HG03378 (cell line): ENCODE data around the gene CA4.

ENCODE experiments used
- ATAC-seq: cut with Tn5 transposase; IDR thresholded peaks from one replicate; pipeline ENCODE4 v1.9.1; 2021; ENCODE audit warnings: mild to moderate bottlenecking, moderate library complexity; ENCODE audit not compliant: unreplicated experiment

CA4 gene

GRCh38 chr17:60154616-60155426 lies 5.0 kb downstream of the CA4 start:
- ATAC-seq, result no peak

- no peak for ATAC-seq
Measured at GRCh38 chr17:60155427-60155814, 5.6 kb downstream of the CA4 start.

GRCh38 chr17:60155815-60156214 lies 6.0 kb downstream of the CA4 start:
- ATAC-seq, result no peak

- ATAC-seq, result no peak
Measured at GRCh38 chr17:60156746-60157145, 7.0 kb downstream of the CA4 start.

- no peak for ATAC-seq
Measured at GRCh38 chr17:60157487-60158040, 7.8 kb downstream of the CA4 start.

GRCh38 chr17:60158751-60159478 lies 9.1 kb downstream of the CA4 start:
- no peak for ATAC-seq

GRCh38 chr17:60159479-60159866 lies 9.7 kb downstream of the CA4 start:
- ATAC-seq, result no peak

GRCh38 chr17:60160829-60161501 lies 11.2 kb downstream of the CA4 start:
- ATAC-seq, result no peak

GRCh38 chr17:60161598-60162330 lies 12.0 kb downstream of the CA4 start:
- no peak for ATAC-seq

- no peak for ATAC-seq
Measured at GRCh38 chr17:60163108-60163784, 13.5 kb downstream of the CA4 start.

GRCh38 chr17:60164164-60164563 lies 14.4 kb downstream of the CA4 start:
- ATAC-seq, result no peak

GRCh38 chr17:60164697-60165096 lies 14.9 kb downstream of the CA4 start:
- no peak for ATAC-seq

GRCh38 chr17:60165223-60165622 lies 15.4 kb downstream of the CA4 start:
- ATAC-seq, result no peak

GRCh38 chr17:60165971-60166370 lies 16.2 kb downstream of the CA4 start:
- no peak for ATAC-seq

GRCh38 chr17:60167065-60167741 lies 17.4 kb downstream of the CA4 start:
- ATAC-seq, result no peak

- ATAC-seq, result no peak
Measured at GRCh38 chr17:60168654-60169053, 18.9 kb downstream of the CA4 start.

- ATAC-seq, result no peak
Measured at GRCh38 chr17:60169921-60170817, 20.4 kb downstream of the CA4 start.

GRCh38 chr17:60170835-60171752 lies 21.3 kb downstream of the CA4 start:
- no peak for ATAC-seq
